Endothelial cell of umbilical vein (primary cell): ENCODE measurements around the gene LRRC8D.

Experiments used
- EZH2 ChIP-seq: IDR thresholded peaks from 2 replicates; pipeline ENCODE4 v1.6.1; 2012; ENCODE audit warnings: borderline replicate concordance, low read depth, mild to moderate bottlenecking, moderate library complexity, low read length, inconsistent platforms; ENCODE audit not compliant: severe bottlenecking
- GATA2 ChIP-seq: IDR thresholded peaks from 2 replicates; pipeline ENCODE4 v1.7.0; 2011; ENCODE audit warnings: low read depth, mild to moderate bottlenecking, moderate library complexity, mixed read lengths, low read length; ENCODE audit not compliant: insufficient read length, insufficient read depth
- JUN ChIP-seq: IDR thresholded peaks from 2 replicates; pipeline ENCODE4 v1.6.1; 2011; ENCODE audit warnings: borderline replicate concordance, low read depth; ENCODE audit not compliant: insufficient read length, insufficient read depth
- POLR2A ChIP-seq: IDR thresholded peaks from 2 replicates; pipeline ENCODE4 v1.6.1; 2012; ENCODE audit warnings: low read depth, mild to moderate bottlenecking, control low read depth, low read length
- POLR2AphosphoS5 ChIP-seq: IDR thresholded peaks from 2 replicates; pipeline ENCODE4 v1.6.1; 2012; ENCODE audit warnings: low read depth, mild to moderate bottlenecking, control low read depth, low read length, moderate library complexity; ENCODE audit not compliant: insufficient read depth
- TF ChIP-seq, protein P1 (sequence below), 2 donors: IDR thresholded peaks; 1 replicate in 1 of 2; 2 replicates in 1 of 2; pipeline ENCODE4 v1.5.1; 2011; ENCODE audit warnings: low read length in 2 of 2, mild to moderate bottlenecking in 2 of 2, moderate library complexity in 2 of 2, control low read depth in 1 of 2, inconsistent platforms in 1 of 2, low read depth in 1 of 2; ENCODE audit not compliant: insufficient read depth in 1 of 2; ENCODE audit errors: extremely low read depth in 1 of 2
- TF ChIP-seq, protein P2 (sequence below): IDR thresholded peaks from 2 replicates; pipeline ENCODE4 v1.6.1; 2011; ENCODE audit not compliant: insufficient read depth, insufficient read length

DNA sequence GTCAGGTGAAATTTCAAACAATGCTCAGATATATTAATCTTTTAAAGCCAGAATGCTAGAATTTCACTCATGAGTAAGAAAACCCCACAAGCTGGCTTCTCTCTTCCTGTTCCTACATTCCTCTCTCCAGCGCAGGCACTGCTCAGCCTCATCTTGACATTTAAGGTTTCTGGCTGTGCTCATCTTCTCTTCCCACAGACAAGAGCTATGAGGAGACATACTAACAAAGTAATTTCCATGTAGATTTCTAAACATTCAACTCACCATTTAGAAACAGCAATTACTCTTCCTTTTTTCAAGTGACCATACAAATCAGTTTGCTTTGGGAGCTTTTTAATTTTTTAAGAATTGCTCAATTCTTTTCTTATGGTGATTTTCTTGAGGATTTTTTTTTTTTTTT is 7.8 kb upstream of the LRRC8D start:
- TF ChIP-seq EZH2, result no peak
- TF ChIP-seq, protein P1, sequence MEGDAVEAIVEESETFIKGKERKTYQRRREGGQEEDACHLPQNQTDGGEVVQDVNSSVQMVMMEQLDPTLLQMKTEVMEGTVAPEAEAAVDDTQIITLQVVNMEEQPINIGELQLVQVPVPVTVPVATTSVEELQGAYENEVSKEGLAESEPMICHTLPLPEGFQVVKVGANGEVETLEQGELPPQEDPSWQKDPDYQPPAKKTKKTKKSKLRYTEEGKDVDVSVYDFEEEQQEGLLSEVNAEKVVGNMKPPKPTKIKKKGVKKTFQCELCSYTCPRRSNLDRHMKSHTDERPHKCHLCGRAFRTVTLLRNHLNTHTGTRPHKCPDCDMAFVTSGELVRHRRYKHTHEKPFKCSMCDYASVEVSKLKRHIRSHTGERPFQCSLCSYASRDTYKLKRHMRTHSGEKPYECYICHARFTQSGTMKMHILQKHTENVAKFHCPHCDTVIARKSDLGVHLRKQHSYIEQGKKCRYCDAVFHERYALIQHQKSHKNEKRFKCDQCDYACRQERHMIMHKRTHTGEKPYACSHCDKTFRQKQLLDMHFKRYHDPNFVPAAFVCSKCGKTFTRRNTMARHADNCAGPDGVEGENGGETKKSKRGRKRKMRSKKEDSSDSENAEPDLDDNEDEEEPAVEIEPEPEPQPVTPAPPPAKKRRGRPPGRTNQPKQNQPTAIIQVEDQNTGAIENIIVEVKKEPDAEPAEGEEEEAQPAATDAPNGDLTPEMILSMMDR (IDR thresholded peaks at IDR 0.05; ENCODE audit: extremely low read depth in 1 of 2, insufficient read depth in 1 of 2, low read depth in 1 of 2, low read length in 2 of 2), result no peak
- TF ChIP-seq JUN, result no peak
- TF ChIP-seq POLR2A, result no peak
- TF ChIP-seq GATA2, result no peak
- TF ChIP-seq POLR2AphosphoS5, result no peak
- TF ChIP-seq, protein P2, sequence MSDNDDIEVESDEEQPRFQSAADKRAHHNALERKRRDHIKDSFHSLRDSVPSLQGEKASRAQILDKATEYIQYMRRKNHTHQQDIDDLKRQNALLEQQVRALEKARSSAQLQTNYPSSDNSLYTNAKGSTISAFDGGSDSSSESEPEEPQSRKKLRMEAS, result no peak
